ENCODE results near the gene LIN28B.
A peak's percentile ranks its signal among the peaks of the same experiment; 100 is the strongest.
"Not testable (repeated sequence)": the region's sequence is repeated elsewhere in the genome, so short reads cannot be mapped to it uniquely, and the experiment has no call there.

LIN28B gene

DNA sequence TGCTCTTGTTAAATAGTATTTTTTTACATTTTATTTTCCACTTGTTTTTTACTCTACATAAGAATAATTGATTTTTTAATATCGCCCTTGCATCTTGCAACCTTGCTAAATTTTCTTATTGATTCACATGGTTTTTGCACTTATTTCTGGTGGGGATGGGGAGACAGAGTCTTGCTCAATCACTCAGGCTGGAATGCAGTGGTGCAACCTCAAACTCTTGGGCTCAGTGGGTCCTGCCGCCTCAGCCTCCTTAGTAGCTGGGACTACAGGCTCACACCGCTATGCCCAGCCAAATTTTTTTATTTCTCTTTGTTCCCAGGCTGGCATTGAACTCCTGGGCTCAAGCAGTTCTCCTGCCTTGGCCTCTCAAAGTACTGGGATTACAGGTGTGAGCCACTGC, 30.3 kb downstream of the LIN28B start:
- TF ChIP-seq, protein P1, sequence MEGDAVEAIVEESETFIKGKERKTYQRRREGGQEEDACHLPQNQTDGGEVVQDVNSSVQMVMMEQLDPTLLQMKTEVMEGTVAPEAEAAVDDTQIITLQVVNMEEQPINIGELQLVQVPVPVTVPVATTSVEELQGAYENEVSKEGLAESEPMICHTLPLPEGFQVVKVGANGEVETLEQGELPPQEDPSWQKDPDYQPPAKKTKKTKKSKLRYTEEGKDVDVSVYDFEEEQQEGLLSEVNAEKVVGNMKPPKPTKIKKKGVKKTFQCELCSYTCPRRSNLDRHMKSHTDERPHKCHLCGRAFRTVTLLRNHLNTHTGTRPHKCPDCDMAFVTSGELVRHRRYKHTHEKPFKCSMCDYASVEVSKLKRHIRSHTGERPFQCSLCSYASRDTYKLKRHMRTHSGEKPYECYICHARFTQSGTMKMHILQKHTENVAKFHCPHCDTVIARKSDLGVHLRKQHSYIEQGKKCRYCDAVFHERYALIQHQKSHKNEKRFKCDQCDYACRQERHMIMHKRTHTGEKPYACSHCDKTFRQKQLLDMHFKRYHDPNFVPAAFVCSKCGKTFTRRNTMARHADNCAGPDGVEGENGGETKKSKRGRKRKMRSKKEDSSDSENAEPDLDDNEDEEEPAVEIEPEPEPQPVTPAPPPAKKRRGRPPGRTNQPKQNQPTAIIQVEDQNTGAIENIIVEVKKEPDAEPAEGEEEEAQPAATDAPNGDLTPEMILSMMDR (IDR thresholded peaks at IDR 0.05; ENCODE audit: low read depth, low read length), result no peak
- in situ Hi-C loops (cut with HindIII; ENCODE audit: low sequenced_read_pairs), result no loop called here
- no peak for DNase-seq (ENCODE audit: low read depth, low spot score)
- H3K4me3 ChIP-seq (ENCODE audit: low read depth, low read length), result no peak overlapping the region

DNA sequence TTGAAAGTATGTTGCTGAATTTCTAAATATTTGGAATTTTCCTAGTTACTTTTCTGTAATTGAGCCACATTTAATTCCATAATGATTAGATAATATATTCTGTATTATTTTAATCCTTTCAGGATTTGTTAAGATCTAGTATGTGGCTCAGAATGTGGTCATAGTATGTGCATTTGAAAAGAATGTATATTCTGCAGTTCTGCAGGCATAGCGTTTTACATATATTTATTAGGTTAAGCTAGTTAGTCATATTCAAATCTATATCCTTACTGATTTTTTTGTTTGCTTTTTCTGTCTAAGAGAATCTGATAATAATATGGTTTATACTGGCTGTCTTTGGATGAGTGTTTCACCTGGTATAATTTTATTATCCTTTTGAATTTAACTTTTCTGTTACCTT, 33.2 kb downstream of the LIN28B start:
- no peak overlapping the region for H3K4me3 ChIP-seq (ENCODE audit: low read depth, low read length)
- TF ChIP-seq, protein P1 (IDR thresholded peaks at IDR 0.05; ENCODE audit: low read depth, low read length), result no peak
- in situ Hi-C loops (cut with HindIII; ENCODE audit: low sequenced_read_pairs), result no loop called here
- no peak for DNase-seq (ENCODE audit: low read depth, low spot score)

DNA sequence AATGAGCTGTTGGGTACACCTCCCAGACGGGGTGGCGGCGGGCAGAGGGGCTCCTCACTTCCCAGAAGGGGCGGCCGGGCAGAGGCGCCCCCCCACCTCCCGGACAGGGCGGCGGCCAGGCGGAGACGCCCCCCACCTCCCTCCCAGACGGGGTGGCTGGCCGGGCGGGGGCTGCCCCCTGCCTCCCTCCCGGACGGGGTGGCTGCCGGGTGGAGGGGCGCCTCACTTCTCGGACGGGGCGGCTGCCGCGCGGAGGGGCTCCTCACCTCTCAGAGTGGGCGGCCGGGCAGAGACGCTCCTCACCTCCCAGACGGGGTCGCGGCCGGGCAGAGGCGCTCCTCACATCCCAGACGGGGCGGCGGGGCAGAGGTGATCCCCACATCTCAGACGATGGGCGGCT, 34.2 kb downstream of the LIN28B start:
- in situ Hi-C loops (cut with HindIII; ENCODE audit: low sequenced_read_pairs); H3K4me3 ChIP-seq (ENCODE audit: low read depth, low read length); DNase-seq (ENCODE audit: low read depth, low spot score): not testable (repeated sequence)

DNA sequence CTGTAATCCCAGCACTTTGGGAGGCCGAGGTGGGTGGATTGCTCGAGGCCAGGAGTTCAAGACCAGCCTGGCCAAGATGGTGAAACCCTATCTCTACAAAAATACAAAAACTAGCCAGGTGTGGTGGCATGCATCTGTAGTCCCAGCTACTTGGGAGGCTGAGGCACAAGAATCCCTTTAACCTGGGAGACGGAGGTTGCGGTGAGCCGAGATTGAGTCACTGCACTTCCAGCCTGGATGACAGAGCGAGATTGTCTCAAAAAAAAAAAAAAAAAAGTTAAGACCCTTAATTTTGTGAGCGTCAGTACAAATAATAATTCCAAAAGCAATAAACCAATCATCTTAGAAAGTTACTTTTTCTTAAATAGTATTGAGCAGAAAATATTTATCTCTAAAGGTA, 36.7 kb downstream of the LIN28B start:
- H3K4me3 ChIP-seq (ENCODE audit: low read depth, low read length); in situ Hi-C loops (cut with HindIII; ENCODE audit: low sequenced_read_pairs); DNase-seq (ENCODE audit: low read depth, low spot score): not testable (repeated sequence)

DNA sequence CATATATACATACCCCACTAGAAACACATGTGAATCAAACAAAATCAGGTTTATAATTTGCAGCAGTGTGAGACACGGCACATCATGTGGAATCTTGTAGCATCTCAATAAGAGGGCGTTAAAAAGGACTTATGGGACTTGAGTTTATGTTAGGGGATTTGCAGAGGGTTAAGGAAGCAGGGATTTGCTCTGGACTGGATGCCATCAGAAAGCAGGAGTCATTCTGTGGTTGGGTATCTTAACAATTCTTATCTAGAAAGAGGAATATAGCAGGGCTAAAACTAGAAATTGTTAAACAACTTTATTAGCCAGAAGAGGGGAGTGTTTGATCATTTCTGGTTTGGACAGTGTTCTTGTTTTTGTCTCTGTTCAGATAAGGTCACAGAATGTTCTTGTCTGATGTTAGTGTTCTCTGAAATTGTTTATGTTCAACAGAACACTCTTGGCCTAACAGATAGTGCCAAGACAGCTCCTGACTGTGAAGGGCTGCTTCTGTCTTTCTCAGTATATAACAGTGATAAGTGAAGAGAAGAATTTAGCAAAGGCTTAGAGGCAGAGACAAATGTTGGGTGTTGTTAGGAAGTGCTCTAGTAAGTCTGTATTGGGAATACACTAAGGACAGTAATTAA, 39.2 kb downstream of the LIN28B start:
- in situ Hi-C loops (cut with HindIII; ENCODE audit: low sequenced_read_pairs), result no loop called here
- TF ChIP-seq, protein P1 (IDR thresholded peaks at IDR 0.05; ENCODE audit: low read depth, low read length), result no peak
- H3K4me3 ChIP-seq (ENCODE audit: low read depth, low read length), result no peak overlapping the region
- DNase-seq (ENCODE audit: low read depth, low spot score), result peak; percentile 38

DNA sequence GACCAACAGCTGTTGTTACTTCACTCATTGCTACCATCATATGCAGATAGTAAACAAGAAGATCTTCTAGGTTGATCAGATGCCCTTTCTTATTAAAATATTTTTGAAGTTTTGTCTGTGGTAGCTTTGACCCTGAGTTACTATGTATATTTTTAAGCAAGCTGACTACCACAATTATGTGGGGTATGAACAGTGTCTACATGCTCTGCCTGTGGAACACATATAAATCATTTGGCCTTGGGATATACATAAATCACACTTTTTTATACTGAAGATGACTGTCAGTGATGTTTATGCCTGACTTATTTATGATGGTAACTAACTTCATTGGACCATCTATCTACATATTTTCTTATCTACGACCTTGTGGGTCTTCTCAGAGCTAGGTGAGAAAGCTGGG, 44.2 kb downstream of the LIN28B start:
- no peak for DNase-seq (ENCODE audit: low read depth, low spot score)
- TF ChIP-seq, protein P1 (IDR thresholded peaks at IDR 0.05; ENCODE audit: low read depth, low read length), result no peak
- in situ Hi-C loops (cut with HindIII; ENCODE audit: low sequenced_read_pairs), result no loop called here
- H3K4me3 ChIP-seq (ENCODE audit: low read depth, low read length), result no peak overlapping the region

DNA sequence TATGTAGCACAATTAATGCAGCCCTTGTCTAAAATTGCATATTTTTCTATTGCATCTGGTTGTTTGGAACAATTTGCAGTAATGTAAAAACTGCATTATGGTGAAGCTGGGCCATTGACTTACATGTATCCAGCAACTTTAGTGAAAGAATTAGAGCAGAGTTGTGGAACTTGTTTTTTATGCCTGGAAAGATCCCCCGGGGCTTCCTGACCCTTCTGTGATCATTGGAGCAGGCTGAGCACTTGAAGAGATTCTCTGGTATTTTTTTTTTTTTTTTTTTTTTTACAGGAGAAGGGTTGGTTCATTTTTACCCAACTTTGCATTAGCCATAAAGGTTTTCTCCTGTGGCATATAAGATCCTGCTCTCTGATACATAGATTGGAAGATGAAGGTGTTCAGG, 45.0 kb downstream of the LIN28B start:
- no peak overlapping the region for H3K4me3 ChIP-seq (ENCODE audit: low read depth, low read length)
- in situ Hi-C loops (cut with HindIII; ENCODE audit: low sequenced_read_pairs), result no loop called here
- DNase-seq (ENCODE audit: low read depth, low spot score), result no peak
- TF ChIP-seq, protein P1 (IDR thresholded peaks at IDR 0.05; ENCODE audit: low read depth, low read length), result no peak

DNA sequence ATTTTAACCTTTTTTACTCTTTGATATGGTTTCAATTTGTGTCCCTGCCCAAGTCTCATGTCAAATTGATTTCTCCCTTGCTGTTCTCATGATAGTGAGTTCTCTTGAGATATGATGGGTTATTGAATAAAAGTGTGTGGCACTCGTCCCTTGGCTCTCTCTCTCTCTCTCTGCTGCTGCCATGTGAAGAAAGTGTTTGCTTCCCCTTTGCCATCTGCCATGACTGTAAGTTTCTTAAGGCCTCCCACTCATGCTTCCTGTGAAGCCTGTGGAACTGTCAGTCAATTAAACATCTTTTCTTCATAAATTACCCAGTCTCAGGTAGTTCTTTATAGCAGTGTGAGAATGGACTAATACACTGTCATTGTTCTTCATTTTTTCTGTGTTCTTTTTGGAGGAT, 48.5 kb downstream of the LIN28B start:
- no peak overlapping the region for H3K4me3 ChIP-seq (ENCODE audit: low read depth, low read length)
- in situ Hi-C loops (cut with HindIII; ENCODE audit: low sequenced_read_pairs), result no loop called here
- no peak for DNase-seq (ENCODE audit: low read depth, low spot score)
- TF ChIP-seq, protein P1 (IDR thresholded peaks at IDR 0.05; ENCODE audit: low read depth, low read length), result no peak

DNA sequence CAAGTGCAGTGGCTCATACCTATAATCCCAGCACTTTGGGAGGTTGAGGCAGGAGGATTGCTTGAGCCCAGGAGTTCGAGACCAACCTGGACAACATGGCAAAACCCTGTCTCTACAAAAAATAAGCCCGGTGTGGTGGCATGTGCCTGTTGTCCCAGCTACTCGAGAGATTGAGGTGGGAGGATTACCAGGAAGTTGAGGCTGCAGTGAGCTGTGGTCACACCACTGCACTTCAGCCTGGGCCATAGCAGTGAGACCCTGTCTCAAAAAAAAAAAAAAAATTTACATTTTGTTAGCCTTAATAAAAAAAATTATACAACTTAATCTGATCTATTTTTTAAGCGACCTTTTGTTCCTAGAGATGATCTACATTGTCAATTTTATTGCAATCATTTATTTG, 56.6 kb downstream of the LIN28B start:
- DNase-seq (ENCODE audit: low read depth, low spot score); H3K4me3 ChIP-seq (ENCODE audit: low read depth, low read length); in situ Hi-C loops (cut with HindIII; ENCODE audit: low sequenced_read_pairs): not testable (repeated sequence)

Measured in astrocyte of the spinal cord (primary cell).